ENCODE data around the gene FRMD4A. TPM values are rescaled to one million over a fixed set of nuclear protein-coding genes. Genes with fewer than 3 reads are reported as not detected.

Gene FRMD4A
- total and polyA plus RNA-seq, 2 experiments from 2014 or later: 5.4 to 10.3 TPM

- Histone ChIP-seq H2AFZ (no peak overlapping the region), H3K4me2 (no peak overlapping the region), H3K36me3 (replicated peaks; ENCODE audit: insufficient read depth, low read depth) (no peaks in the 10 kb centered on the region), H3K4me3 (no peak overlapping the region), H3K4me1 (ENCODE audit: insufficient read depth) (no peaks in the 10 kb centered on the region), H3K9me2 (replicated peaks; ENCODE audit: insufficient read depth) (no peaks in the 10 kb centered on the region), H3K27me3 (peaks cover 3% of the 10 kb centered on the region), H3K27ac (no peak overlapping the region), H3K79me2 (no peaks in the 10 kb centered on the region), H4K20me1 (ENCODE audit: insufficient read depth, poor library complexity, severe bottlenecking) (no peaks in the 10 kb centered on the region), H3K9me3 (ENCODE audit: low read depth) (no peaks in the 10 kb centered on the region)
- 96% methylated on average over 1 of the region's 1 CpG for WGBS (ENCODE audit: low lambda C conversion rate, missing lambda C conversion rate)
- TF ChIP-seq, protein P1, sequence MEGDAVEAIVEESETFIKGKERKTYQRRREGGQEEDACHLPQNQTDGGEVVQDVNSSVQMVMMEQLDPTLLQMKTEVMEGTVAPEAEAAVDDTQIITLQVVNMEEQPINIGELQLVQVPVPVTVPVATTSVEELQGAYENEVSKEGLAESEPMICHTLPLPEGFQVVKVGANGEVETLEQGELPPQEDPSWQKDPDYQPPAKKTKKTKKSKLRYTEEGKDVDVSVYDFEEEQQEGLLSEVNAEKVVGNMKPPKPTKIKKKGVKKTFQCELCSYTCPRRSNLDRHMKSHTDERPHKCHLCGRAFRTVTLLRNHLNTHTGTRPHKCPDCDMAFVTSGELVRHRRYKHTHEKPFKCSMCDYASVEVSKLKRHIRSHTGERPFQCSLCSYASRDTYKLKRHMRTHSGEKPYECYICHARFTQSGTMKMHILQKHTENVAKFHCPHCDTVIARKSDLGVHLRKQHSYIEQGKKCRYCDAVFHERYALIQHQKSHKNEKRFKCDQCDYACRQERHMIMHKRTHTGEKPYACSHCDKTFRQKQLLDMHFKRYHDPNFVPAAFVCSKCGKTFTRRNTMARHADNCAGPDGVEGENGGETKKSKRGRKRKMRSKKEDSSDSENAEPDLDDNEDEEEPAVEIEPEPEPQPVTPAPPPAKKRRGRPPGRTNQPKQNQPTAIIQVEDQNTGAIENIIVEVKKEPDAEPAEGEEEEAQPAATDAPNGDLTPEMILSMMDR (IDR thresholded peaks at IDR 0.05; ENCODE audit: poor library complexity): no peak
- TF ChIP-seq EZH2phosphoT487 (IDR thresholded peaks at IDR 0.05; ENCODE audit: low read depth, severe bottlenecking, unreplicated experiment) (no peak), EZH2 (IDR thresholded peaks at IDR 0.05; ENCODE audit: borderline replicate concordance) (no peak)
- no peak for DNase-seq (ENCODE audit: low spot score)
Measured at GRCh38 chr10:14160299-14160698, 170.4 kb downstream of the FRMD4A start.

GRCh38 chr10:14158575-14158974 lies 172.1 kb downstream of the FRMD4A start:
- no peak overlapping the region for H3K27ac ChIP-seq

GRCh38 chr10:14156104-14156503 lies 174.6 kb downstream of the FRMD4A start:
- TF ChIP-seq EZH2phosphoT487 (IDR thresholded peaks at IDR 0.05; ENCODE audit: low read depth, severe bottlenecking, unreplicated experiment): no peak
- TF ChIP-seq EZH2 (IDR thresholded peaks at IDR 0.05; ENCODE audit: borderline replicate concordance): no peak
- TF ChIP-seq, protein P1 (IDR thresholded peaks at IDR 0.05; ENCODE audit: poor library complexity): no peak
- Histone ChIP-seq H3K4me3 (no peak overlapping the region), H3K9me3 (ENCODE audit: low read depth) (no peaks in the 10 kb centered on the region), H3K27me3 (peaks cover 3% of the 10 kb centered on the region), H4K20me1 (ENCODE audit: insufficient read depth, poor library complexity, severe bottlenecking) (no peaks in the 10 kb centered on the region), H3K79me2 (no peaks in the 10 kb centered on the region), H3K4me1 (ENCODE audit: insufficient read depth) (no peaks in the 10 kb centered on the region), H3K27ac (no peak overlapping the region), H3K4me2 (no peak overlapping the region), H3K36me3 (replicated peaks; ENCODE audit: insufficient read depth, low read depth) (no peaks in the 10 kb centered on the region), H2AFZ (no peak overlapping the region), H3K9me2 (replicated peaks; ENCODE audit: insufficient read depth) (no peaks in the 10 kb centered on the region)
- 94% methylated on average over 5 of the region's 5 CpGs for WGBS (ENCODE audit: low lambda C conversion rate, missing lambda C conversion rate)
- no peak for DNase-seq (ENCODE audit: low spot score)

More at GRCh38 chr10:14158575-14158974, 172.1 kb downstream of the FRMD4A start:
- no peaks in the 10 kb centered on the region for H3K79me2 ChIP-seq
- no peaks in the 10 kb centered on the region for H3K4me1 ChIP-seq (ENCODE audit: insufficient read depth)
- no peak overlapping the region for H3K4me3 ChIP-seq
- H3K36me3 ChIP-seq (replicated peaks; ENCODE audit: insufficient read depth, low read depth): no peaks in the 10 kb centered on the region
- no peak for TF ChIP-seq EZH2 (IDR thresholded peaks at IDR 0.05; ENCODE audit: borderline replicate concordance)
- no peak for TF ChIP-seq EZH2phosphoT487 (IDR thresholded peaks at IDR 0.05; ENCODE audit: low read depth, severe bottlenecking, unreplicated experiment)
- TF ChIP-seq, protein P1 (IDR thresholded peaks at IDR 0.05; ENCODE audit: poor library complexity): no peak
- no peak overlapping the region for H3K4me2 ChIP-seq
- H3K9me2 ChIP-seq (replicated peaks; ENCODE audit: insufficient read depth): no peaks in the 10 kb centered on the region
- peaks cover 3% of the 10 kb centered on the region for H3K27me3 ChIP-seq
- no peaks in the 10 kb centered on the region for H4K20me1 ChIP-seq (ENCODE audit: insufficient read depth, poor library complexity, severe bottlenecking)
- H2AFZ ChIP-seq: no peak overlapping the region
- no peak for DNase-seq (ENCODE audit: low spot score)
- no peaks in the 10 kb centered on the region for H3K9me3 ChIP-seq (ENCODE audit: low read depth)

- DNase-seq (ENCODE audit: low spot score): no peak
Measured at GRCh38 chr10:14153570-14154055, 177.1 kb downstream of the FRMD4A start.

More at GRCh38 chr10:14153570-14154055, 177.1 kb downstream of the FRMD4A start:
- Histone ChIP-seq H3K4me1 (ENCODE audit: insufficient read depth) (no peaks in the 10 kb centered on the region), H3K27me3 (peaks cover 7% of the 10 kb centered on the region), H4K20me1 (ENCODE audit: insufficient read depth, poor library complexity, severe bottlenecking) (no peaks in the 10 kb centered on the region), H3K9me3 (ENCODE audit: low read depth) (no peaks in the 10 kb centered on the region), H3K79me2 (no peaks in the 10 kb centered on the region), H3K4me2 (no peak overlapping the region), H3K4me3 (no peak overlapping the region), H2AFZ (no peak overlapping the region), H3K27ac (no peak overlapping the region), H3K36me3 (replicated peaks; ENCODE audit: insufficient read depth, low read depth) (no peaks in the 10 kb centered on the region), H3K9me2 (replicated peaks; ENCODE audit: insufficient read depth) (no peaks in the 10 kb centered on the region)
- no peak for TF ChIP-seq EZH2phosphoT487 (IDR thresholded peaks at IDR 0.05; ENCODE audit: low read depth, severe bottlenecking, unreplicated experiment)
- no peak for TF ChIP-seq EZH2 (IDR thresholded peaks at IDR 0.05; ENCODE audit: borderline replicate concordance)
- TF ChIP-seq, protein P1 (IDR thresholded peaks at IDR 0.05; ENCODE audit: poor library complexity): no peak
- WGBS (ENCODE audit: low lambda C conversion rate, missing lambda C conversion rate): 87% methylated on average over 17 of the region's 17 CpGs

Data from hepatocyte (in vitro differentiated cells).